ENCODE measurements around the gene RCAN3. TPM values are rescaled to one million over a fixed set of nuclear protein-coding genes. Genes with fewer than 3 reads are reported as not detected.
A peak's percentile ranks its signal among the peaks of the same experiment; 100 is the strongest.

Gene RCAN3
- total and polyA plus RNA-seq, 2 of the 13 experiments (the other 11 are each of a cell fraction or from before 2014, with no cell fraction given), result 12.2 to 13.3 TPM

DNA sequence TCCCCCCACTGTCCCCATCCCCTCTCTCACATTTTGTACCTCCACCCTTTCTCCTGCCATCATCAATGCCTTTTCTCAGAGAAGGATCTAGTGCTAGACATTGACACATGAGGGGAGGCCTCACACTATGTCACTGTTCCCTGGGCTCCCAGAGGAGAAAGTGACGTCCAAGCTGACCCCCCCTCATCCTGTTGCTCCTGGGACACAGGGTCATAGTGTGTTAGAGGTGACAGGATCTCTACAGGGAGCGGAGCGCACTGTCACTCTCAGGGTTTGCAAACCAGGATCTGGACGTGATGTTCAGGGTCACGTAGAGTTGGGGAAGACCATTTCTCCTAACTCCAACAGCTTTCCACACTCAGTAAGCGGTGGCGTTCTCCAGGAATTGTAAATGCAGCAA, 55.8 kb downstream of the RCAN3 start (continued):
- TF ChIP-seq, protein P1, sequence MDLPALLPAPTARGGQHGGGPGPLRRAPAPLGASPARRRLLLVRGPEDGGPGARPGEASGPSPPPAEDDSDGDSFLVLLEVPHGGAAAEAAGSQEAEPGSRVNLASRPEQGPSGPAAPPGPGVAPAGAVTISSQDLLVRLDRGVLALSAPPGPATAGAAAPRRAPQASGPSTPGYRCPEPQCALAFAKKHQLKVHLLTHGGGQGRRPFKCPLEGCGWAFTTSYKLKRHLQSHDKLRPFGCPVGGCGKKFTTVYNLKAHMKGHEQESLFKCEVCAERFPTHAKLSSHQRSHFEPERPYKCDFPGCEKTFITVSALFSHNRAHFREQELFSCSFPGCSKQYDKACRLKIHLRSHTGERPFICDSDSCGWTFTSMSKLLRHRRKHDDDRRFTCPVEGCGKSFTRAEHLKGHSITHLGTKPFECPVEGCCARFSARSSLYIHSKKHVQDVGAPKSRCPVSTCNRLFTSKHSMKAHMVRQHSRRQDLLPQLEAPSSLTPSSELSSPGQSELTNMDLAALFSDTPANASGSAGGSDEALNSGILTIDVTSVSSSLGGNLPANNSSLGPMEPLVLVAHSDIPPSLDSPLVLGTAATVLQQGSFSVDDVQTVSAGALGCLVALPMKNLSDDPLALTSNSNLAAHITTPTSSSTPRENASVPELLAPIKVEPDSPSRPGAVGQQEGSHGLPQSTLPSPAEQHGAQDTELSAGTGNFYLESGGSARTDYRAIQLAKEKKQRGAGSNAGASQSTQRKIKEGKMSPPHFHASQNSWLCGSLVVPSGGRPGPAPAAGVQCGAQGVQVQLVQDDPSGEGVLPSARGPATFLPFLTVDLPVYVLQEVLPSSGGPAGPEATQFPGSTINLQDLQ (CRISPR knock-in tag; IDR thresholded peaks at IDR 0.05), result no peak
- no peak for TF ChIP-seq GZF1 (CRISPR knock-in tag; IDR thresholded peaks at IDR 0.05)
- peak; percentile 73; the same call in 1 of the 2 replicates for TF ChIP-seq ZBTB7A (CRISPR knock-in tag; IDR thresholded peaks at IDR 0.05)
- no peak for TF ChIP-seq GTF3A (CRISPR knock-in tag; conservative IDR thresholded peaks at IDR 0.05)
- TF ChIP-seq, protein P2, sequence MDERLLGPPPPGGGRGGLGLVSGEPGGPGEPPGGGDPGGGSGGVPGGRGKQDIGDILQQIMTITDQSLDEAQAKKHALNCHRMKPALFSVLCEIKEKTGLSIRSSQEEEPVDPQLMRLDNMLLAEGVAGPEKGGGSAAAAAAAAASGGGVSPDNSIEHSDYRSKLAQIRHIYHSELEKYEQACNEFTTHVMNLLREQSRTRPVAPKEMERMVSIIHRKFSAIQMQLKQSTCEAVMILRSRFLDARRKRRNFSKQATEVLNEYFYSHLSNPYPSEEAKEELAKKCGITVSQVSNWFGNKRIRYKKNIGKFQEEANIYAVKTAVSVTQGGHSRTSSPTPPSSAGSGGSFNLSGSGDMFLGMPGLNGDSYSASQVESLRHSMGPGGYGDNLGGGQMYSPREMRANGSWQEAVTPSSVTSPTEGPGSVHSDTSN (CRISPR knock-in tag; IDR thresholded peaks at IDR 0.05), result no peak
- TF ChIP-seq ZFP91 (CRISPR knock-in tag; IDR thresholded peaks at IDR 0.05; ENCODE audit: borderline replicate concordance), result peak; percentile 21; the same call in 1 of the 2 replicates
- TF ChIP-seq ZNF441 (CRISPR knock-in tag; IDR thresholded peaks at IDR 0.05; ENCODE audit: borderline replicate concordance), result peak; percentile 92
- TF ChIP-seq ZNF605 (CRISPR knock-in tag; IDR thresholded peaks at IDR 0.05), result no peak
- 0 out of 2 replicates have a peak, but pooled peaks have one; percentile 36 for TF ChIP-seq ZFX (CRISPR knock-in tag; IDR thresholded peaks at IDR 0.05; ENCODE audit: low read depth)
- no peak for TF ChIP-seq ZNF446 (CRISPR knock-in tag; IDR thresholded peaks at IDR 0.05)
- peak; percentile 12; the same call in 1 of the 2 replicates for TF ChIP-seq TGIF2 (CRISPR knock-in tag; IDR thresholded peaks at IDR 0.05)
- peak; percentile 52; the same call in 1 of the 2 replicates for TF ChIP-seq ZMYM3 (CRISPR knock-in tag; IDR thresholded peaks at IDR 0.05)
- TF ChIP-seq PAF1 (CRISPR knock-in tag; IDR thresholded peaks at IDR 0.05), result no peak
- TF ChIP-seq ERF (CRISPR knock-in tag; IDR thresholded peaks at IDR 0.05), result no peak
- TF ChIP-seq U2AF2 (IDR thresholded peaks at IDR 0.05; ENCODE audit: low read depth, low read length), result no peak
- TF ChIP-seq, protein P3, sequence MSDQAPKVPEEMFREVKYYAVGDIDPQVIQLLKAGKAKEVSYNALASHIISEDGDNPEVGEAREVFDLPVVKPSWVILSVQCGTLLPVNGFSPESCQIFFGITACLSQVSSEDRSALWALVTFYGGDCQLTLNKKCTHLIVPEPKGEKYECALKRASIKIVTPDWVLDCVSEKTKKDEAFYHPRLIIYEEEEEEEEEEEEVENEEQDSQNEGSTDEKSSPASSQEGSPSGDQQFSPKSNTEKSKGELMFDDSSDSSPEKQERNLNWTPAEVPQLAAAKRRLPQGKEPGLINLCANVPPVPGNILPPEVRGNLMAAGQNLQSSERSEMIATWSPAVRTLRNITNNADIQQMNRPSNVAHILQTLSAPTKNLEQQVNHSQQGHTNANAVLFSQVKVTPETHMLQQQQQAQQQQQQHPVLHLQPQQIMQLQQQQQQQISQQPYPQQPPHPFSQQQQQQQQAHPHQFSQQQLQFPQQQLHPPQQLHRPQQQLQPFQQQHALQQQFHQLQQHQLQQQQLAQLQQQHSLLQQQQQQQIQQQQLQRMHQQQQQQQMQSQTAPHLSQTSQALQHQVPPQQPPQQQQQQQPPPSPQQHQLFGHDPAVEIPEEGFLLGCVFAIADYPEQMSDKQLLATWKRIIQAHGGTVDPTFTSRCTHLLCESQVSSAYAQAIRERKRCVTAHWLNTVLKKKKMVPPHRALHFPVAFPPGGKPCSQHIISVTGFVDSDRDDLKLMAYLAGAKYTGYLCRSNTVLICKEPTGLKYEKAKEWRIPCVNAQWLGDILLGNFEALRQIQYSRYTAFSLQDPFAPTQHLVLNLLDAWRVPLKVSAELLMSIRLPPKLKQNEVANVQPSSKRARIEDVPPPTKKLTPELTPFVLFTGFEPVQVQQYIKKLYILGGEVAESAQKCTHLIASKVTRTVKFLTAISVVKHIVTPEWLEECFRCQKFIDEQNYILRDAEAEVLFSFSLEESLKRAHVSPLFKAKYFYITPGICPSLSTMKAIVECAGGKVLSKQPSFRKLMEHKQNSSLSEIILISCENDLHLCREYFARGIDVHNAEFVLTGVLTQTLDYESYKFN (CRISPR knock-in tag; conservative IDR thresholded peaks at IDR 0.05), result peak; percentile 10; the same call in 1 of the 2 replicates
- 0 out of 2 replicates have a peak, but pooled peaks have one; percentile 26 for TF ChIP-seq ZNF772 (CRISPR knock-in tag; IDR thresholded peaks at IDR 0.05)
- TF ChIP-seq DPF2 (CRISPR knock-in tag; IDR thresholded peaks at IDR 0.05; ENCODE audit: borderline replicate concordance, low read depth), result 0 out of 2 replicates have a peak, but pooled peaks have one; percentile 36

All from HepG2 (cell line).